ENCODE measurements around the gene TMEM14A.
A peak's percentile ranks its signal among the peaks of the same experiment; 100 is the strongest.

DNA sequence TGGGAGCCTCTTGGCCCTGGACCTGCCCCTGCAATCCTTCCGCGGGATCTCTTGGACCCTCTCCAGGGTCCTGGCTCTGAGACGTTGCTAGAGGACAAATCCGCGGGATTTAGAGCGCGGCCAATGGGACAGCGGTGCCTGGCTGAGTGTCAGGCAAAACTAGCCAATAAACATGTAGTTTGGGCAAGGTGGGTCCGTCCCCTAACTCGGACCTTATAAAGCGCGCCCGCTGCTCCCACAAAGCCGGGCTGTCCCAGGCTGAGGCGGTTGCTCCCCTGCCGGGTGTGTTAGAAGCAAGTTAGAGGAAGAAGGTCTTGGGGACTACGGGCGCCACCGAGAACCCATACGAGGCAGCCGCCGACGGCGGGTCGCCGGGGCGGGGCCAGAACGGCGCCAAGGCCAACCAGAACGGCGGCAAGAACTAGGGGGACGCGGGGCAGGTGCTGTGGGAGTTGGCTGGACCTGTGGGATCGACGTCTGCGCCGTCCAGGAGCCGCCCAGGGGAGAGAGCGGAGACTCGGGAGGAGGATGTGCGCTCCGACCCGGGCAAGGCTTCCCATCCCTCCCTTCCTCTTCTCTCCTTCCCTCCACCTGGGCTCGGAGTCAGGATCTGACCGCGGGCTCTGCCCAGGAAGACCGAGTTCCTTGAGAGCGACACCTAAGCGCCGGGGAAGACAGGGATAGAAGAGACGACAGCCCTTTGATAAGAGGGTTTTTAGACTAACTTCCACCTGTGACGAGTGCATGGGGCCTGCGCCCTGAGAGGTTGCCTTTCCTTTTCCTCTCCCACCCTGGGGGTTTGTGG lies 6.5 kb upstream of the TMEM14A start:
- TF ChIP-seq, protein P1, sequence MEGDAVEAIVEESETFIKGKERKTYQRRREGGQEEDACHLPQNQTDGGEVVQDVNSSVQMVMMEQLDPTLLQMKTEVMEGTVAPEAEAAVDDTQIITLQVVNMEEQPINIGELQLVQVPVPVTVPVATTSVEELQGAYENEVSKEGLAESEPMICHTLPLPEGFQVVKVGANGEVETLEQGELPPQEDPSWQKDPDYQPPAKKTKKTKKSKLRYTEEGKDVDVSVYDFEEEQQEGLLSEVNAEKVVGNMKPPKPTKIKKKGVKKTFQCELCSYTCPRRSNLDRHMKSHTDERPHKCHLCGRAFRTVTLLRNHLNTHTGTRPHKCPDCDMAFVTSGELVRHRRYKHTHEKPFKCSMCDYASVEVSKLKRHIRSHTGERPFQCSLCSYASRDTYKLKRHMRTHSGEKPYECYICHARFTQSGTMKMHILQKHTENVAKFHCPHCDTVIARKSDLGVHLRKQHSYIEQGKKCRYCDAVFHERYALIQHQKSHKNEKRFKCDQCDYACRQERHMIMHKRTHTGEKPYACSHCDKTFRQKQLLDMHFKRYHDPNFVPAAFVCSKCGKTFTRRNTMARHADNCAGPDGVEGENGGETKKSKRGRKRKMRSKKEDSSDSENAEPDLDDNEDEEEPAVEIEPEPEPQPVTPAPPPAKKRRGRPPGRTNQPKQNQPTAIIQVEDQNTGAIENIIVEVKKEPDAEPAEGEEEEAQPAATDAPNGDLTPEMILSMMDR (IDR thresholded peaks at IDR 0.05), result no peak
- TF ChIP-seq POLR2A (IDR thresholded peaks at IDR 0.05) (peak; percentile 53), POLR2AphosphoS5 (IDR thresholded peaks at IDR 0.05) (peak in 2 of 3 donors; percentile 50 to 65)
